ENCODE data around the gene PATE2.

Gene PATE2

GRCh38 chr11:125766251-125766650 is 12.4 kb downstream of the PATE2 start:
- peaks cover 39% of the 10 kb centered on the region for H3K27me3 Mint-ChIP-seq
- no peak overlapping the region for H3K4me3 Mint-ChIP-seq
- DNase-seq (ENCODE audit: low spot score in 2 of 2) (no peak), ATAC-seq (replicated peaks; ENCODE audit: extremely low read depth, poor library complexity, severe bottlenecking) (no peak)
- H3K4me1 Mint-ChIP-seq = no peaks in the 10 kb centered on the region
- H3K36me3 Mint-ChIP-seq (ENCODE audit: insufficient read depth) = no peaks in the 10 kb centered on the region
- no peak overlapping the region for H3K27ac Mint-ChIP-seq (ENCODE audit: low read depth)
- H3K9me3 Mint-ChIP-seq = no peaks in the 10 kb centered on the region

- Mint-ChIP-seq H3K4me3 (no peak overlapping the region), H3K9me3 (no peaks in the 10 kb centered on the region), H3K27me3 (peaks cover 40% of the 10 kb centered on the region), H3K4me1 (no peaks in the 10 kb centered on the region), H3K36me3 (ENCODE audit: insufficient read depth) (no peaks in the 10 kb centered on the region), H3K27ac (ENCODE audit: low read depth) (no peak overlapping the region)
- no peak for ATAC-seq (replicated peaks; ENCODE audit: extremely low read depth, poor library complexity, severe bottlenecking)
- DNase-seq (ENCODE audit: low spot score in 2 of 2) = no peak
These were observed 15.1 kb downstream of the PATE2 start for GRCh38 chr11:125763483-125763882.

- H3K36me3 Mint-ChIP-seq (ENCODE audit: insufficient read depth) = no peaks in the 10 kb centered on the region
- no peaks in the 10 kb centered on the region for H3K9me3 Mint-ChIP-seq
- peaks cover 40% of the 10 kb centered on the region for H3K27me3 Mint-ChIP-seq
- no peak for ATAC-seq (replicated peaks; ENCODE audit: extremely low read depth, poor library complexity, severe bottlenecking)
- H3K4me1 Mint-ChIP-seq = no peaks in the 10 kb centered on the region
- H3K27ac Mint-ChIP-seq (ENCODE audit: low read depth) = no peak overlapping the region
- H3K4me3 Mint-ChIP-seq = no peak overlapping the region
- DNase-seq (ENCODE audit: low spot score in 2 of 2) = no peak
These were observed 16.2 kb downstream of the PATE2 start for GRCh38 chr11:125762445-125762844.

- Mint-ChIP-seq H3K36me3 (ENCODE audit: insufficient read depth) (no peaks in the 10 kb centered on the region), H3K4me3 (no peak overlapping the region), H3K27me3 (peaks cover 45% of the 10 kb centered on the region), H3K4me1 (no peaks in the 10 kb centered on the region), H3K27ac (ENCODE audit: low read depth) (no peak overlapping the region), H3K9me3 (peaks cover 6% of the 10 kb centered on the region)
- no peak for ATAC-seq (replicated peaks; ENCODE audit: extremely low read depth, poor library complexity, severe bottlenecking)
- DNase-seq (ENCODE audit: low spot score in 2 of 2) = no peak
These were observed 22.6 kb downstream of the PATE2 start for GRCh38 chr11:125756050-125756449.

GRCh38 chr11:125750629-125751028 is 28.0 kb downstream of the PATE2 start:
- Mint-ChIP-seq H3K4me3 (no peak overlapping the region), H3K27ac (ENCODE audit: low read depth) (no peak overlapping the region), H3K4me1 (no peaks in the 10 kb centered on the region), H3K36me3 (ENCODE audit: insufficient read depth) (peaks cover 1% of the 10 kb centered on the region), H3K9me3 (no peaks in the 10 kb centered on the region), H3K27me3 (peaks cover 17% of the 10 kb centered on the region)
- DNase-seq (ENCODE audit: low spot score in 2 of 2) = no peak
- no peak for ATAC-seq (replicated peaks; ENCODE audit: extremely low read depth, poor library complexity, severe bottlenecking)

- peaks cover 1% of the 10 kb centered on the region for H3K36me3 Mint-ChIP-seq (ENCODE audit: insufficient read depth)
- H3K27ac Mint-ChIP-seq (ENCODE audit: low read depth) = no peak within 1 kb of the TSS
These were observed 32.6 kb downstream of the PATE2 start, which contains the start of gene PATE1 for GRCh38 chr11:125745979-125746378. TSS of gene PATE1 (plus strand) at chr11:125746279. CDS start at chr11:125746305, 26 bp downstream.

GRCh38 chr11:125743681-125744080 is 34.9 kb downstream of the PATE2 start:
- no peak overlapping the region for H3K27ac Mint-ChIP-seq (ENCODE audit: low read depth)
- ATAC-seq (replicated peaks; ENCODE audit: extremely low read depth, poor library complexity, severe bottlenecking) = no peak
- peaks cover 14% of the 10 kb centered on the region for H3K27me3 Mint-ChIP-seq
- no peak overlapping the region for H3K4me3 Mint-ChIP-seq
- H3K4me1 Mint-ChIP-seq = no peaks in the 10 kb centered on the region
- DNase-seq (ENCODE audit: low spot score in 2 of 2) = no peak
- H3K9me3 Mint-ChIP-seq = no peaks in the 10 kb centered on the region
- H3K36me3 Mint-ChIP-seq (ENCODE audit: insufficient read depth) = no peaks in the 10 kb centered on the region

More at GRCh38 chr11:125745979-125746378, 32.6 kb downstream of the PATE2 start, which contains the start of gene PATE1:
- no peak for DNase-seq (ENCODE audit: low spot score in 2 of 2)
- Mint-ChIP-seq H3K27me3 (peaks cover 9% of the 10 kb centered on the region), H3K4me3 (no peak within 1 kb of the TSS), H3K4me1 (no peaks in the 10 kb centered on the region), H3K9me3 (no peaks in the 10 kb centered on the region)
- no peak for ATAC-seq (replicated peaks; ENCODE audit: extremely low read depth, poor library complexity, severe bottlenecking)

GRCh38 chr11:125740617-125741016 is 38.0 kb downstream of the PATE2 start:
- DNase-seq (ENCODE audit: low spot score in 2 of 2) (no peak), ATAC-seq (replicated peaks; ENCODE audit: extremely low read depth, poor library complexity, severe bottlenecking) (no peak)
- Mint-ChIP-seq H3K27ac (ENCODE audit: low read depth) (no peak overlapping the region), H3K9me3 (peaks cover under 1% of the 10 kb centered on the region), H3K4me1 (no peaks in the 10 kb centered on the region), H3K27me3 (peaks cover 25% of the 10 kb centered on the region), H3K4me3 (no peak overlapping the region), H3K36me3 (ENCODE audit: insufficient read depth) (peaks cover 1% of the 10 kb centered on the region)

GRCh38 chr11:125728969-125729368 is 49.7 kb downstream of the PATE2 start:
- Mint-ChIP-seq H3K36me3 (ENCODE audit: insufficient read depth) (no peaks in the 10 kb centered on the region), H3K27me3 (peaks cover 21% of the 10 kb centered on the region), H3K4me1 (no peaks in the 10 kb centered on the region), H3K9me3 (no peaks in the 10 kb centered on the region), H3K4me3 (no peak overlapping the region), H3K27ac (ENCODE audit: low read depth) (no peak overlapping the region)
- ATAC-seq (replicated peaks; ENCODE audit: extremely low read depth, poor library complexity, severe bottlenecking) = no peak
- no peak for DNase-seq (ENCODE audit: low spot score in 2 of 2)

Measured in central memory CD8-positive, alpha-beta T cell (primary cell).